Common myeloid progenitor, CD34-positive (primary cell): ENCODE measurements around the gene PTPRD.

ENCODE experiments used
- CTCF ChIA-PET: fragments of 350-600 bp; sonication (Branson Sonifier 250); formaldehyde crosslinking; loops from one replicate; lab custom pipeline; 2021; ENCODE audit warnings: antibody characterized with exemption; lab: Charles Lee
- POLR2A ChIA-PET: fragments of 350-600 bp; sonication (Branson Sonifier 250); formaldehyde crosslinking; loops from one replicate; lab custom pipeline; 2021; ENCODE audit warnings: antibody characterized with exemption; lab: Charles Lee
- DNase-seq, 3 donors: peaks; one replicate each; pipeline versions ENCODE4 v3.0.0 to v3.0.0-alpha.2; 2013
- H3K27ac ChIP-seq, 2 experiments: 1 replicate in 1 of 2; 2 replicates in 1 of 2; pipeline ENCODE4 v1.7.0; 2013; ENCODE audit warnings: inconsistent platforms in 2 of 2, low read length in 2 of 2, mild to moderate bottlenecking in 2 of 2, low read depth in 1 of 2, moderate library complexity in 1 of 2; ENCODE audit not compliant: severe bottlenecking in 2 of 2, insufficient read depth in 1 of 2, poor library complexity in 1 of 2
- H3K27me3 ChIP-seq, 5 experiments: replicated peaks in 2 of 5; 1 replicate in 3 of 5; 2 replicates in 2 of 5; pipeline versions ENCODE4 v1.6.1 to v1.7.0; 2013; ENCODE audit warnings: low read length in 4 of 5, mild to moderate bottlenecking in 2 of 5, moderate library complexity in 2 of 5, inconsistent platforms in 1 of 5; ENCODE audit not compliant: insufficient read depth in 5 of 5, control insufficient read depth in 4 of 5
- H3K36me3 ChIP-seq, 4 experiments: 1 replicate in 2 of 4; 2 replicates in 2 of 4; pipeline versions ENCODE4 v1.6.1 to v1.7.0; 2013; ENCODE audit warnings: low read length in 3 of 4, control low read depth in 1 of 4, mild to moderate bottlenecking in 1 of 4; ENCODE audit not compliant: control insufficient read depth in 4 of 4, insufficient read depth in 4 of 4
- H3K4me1 ChIP-seq, 4 experiments: 1 replicate in 3 of 4; 2 replicates in 1 of 4; pipeline versions ENCODE4 v1.6.1 to v1.7.1; 2013; ENCODE audit warnings: low read length in 3 of 4, mild to moderate bottlenecking in 3 of 4, control low read depth in 1 of 4, inconsistent platforms in 1 of 4, moderate library complexity in 1 of 4; ENCODE audit not compliant: control insufficient read depth in 4 of 4, insufficient read depth in 4 of 4; ENCODE audit errors: control extremely low read depth in 1 of 4
- H3K4me3 ChIP-seq, 7 experiments: 1 replicate in 4 of 7; 2 replicates in 3 of 7; pipeline versions ENCODE4 v1.5.1 to v1.7.0; 2013; ENCODE audit warnings: mild to moderate bottlenecking in 7 of 7, low read length in 6 of 7, moderate library complexity in 6 of 7, inconsistent platforms in 2 of 7, low read depth in 2 of 7, control low read depth in 1 of 7; ENCODE audit not compliant: insufficient read depth in 4 of 7, control insufficient read depth in 1 of 7; ENCODE audit errors: extremely low read depth in 1 of 7
- H3K9me3 ChIP-seq, 5 experiments: 1 replicate in 4 of 5; 2 replicates in 1 of 5; pipeline versions ENCODE4 v1.6.1 to v1.7.1; 2013; ENCODE audit warnings: low read length in 4 of 5, mild to moderate bottlenecking in 2 of 5, inconsistent platforms in 1 of 5, low read depth in 1 of 5, moderate library complexity in 1 of 5; ENCODE audit not compliant: control insufficient read depth in 4 of 5, insufficient read depth in 2 of 5; ENCODE audit errors: control extremely low read depth in 1 of 5
- WGBS: methylation state at CpG from one replicate; pipeline ENCODE4 v1.1.5; 2013; ENCODE audit not compliant: insufficient coverage; 5-methylcytosine and 5-hydroxymethylcytosine counted together

PTPRD gene

GRCh38 chr9:8877753-8878494 lies 1734.9 kb downstream of the PTPRD start:
- ChIA-PET POLR2A (no interaction called here), CTCF (no interaction called here)
- 100% methylated on average over 3 of the region's 3 CpGs for WGBS
- Histone ChIP-seq H3K27me3 (no peaks in the 10 kb centered on the region), H3K4me1 (no peaks in the 10 kb centered on the region), H3K4me3 (no peak overlapping the region), H3K27ac (no peak overlapping the region), H3K9me3 (no peaks in the 10 kb centered on the region), H3K36me3 (no peaks in the 10 kb centered on the region)
- DNase-seq, result no peak

- CTCF ChIA-PET, result no interaction called here
- Histone ChIP-seq H3K36me3 (no peaks in the 10 kb centered on the region), H3K27me3 (no peaks in the 10 kb centered on the region), H3K4me3 (no peak overlapping the region), H3K27ac (no peak overlapping the region), H3K9me3 (no peaks in the 10 kb centered on the region), H3K4me1 (no peaks in the 10 kb centered on the region)
- DNase-seq, result no peak
- no CpG with 5 or more reads among the region's 2 CpGs for WGBS
- POLR2A ChIA-PET, result no interaction called here
Observed at GRCh38 chr9:8876303-8876702, 1736.5 kb downstream of the PTPRD start.

GRCh38 chr9:8874482-8874881 lies 1738.3 kb downstream of the PTPRD start:
- Histone ChIP-seq H3K36me3 (no peaks in the 10 kb centered on the region), H3K9me3 (no peaks in the 10 kb centered on the region), H3K4me1 (no peaks in the 10 kb centered on the region), H3K4me3 (no peak overlapping the region), H3K27ac (no peak overlapping the region), H3K27me3 (no peaks in the 10 kb centered on the region)
- ChIA-PET CTCF (no interaction called here), POLR2A (no interaction called here)
- no peak for DNase-seq
- WGBS, result 100% methylated on average over 1 of the region's 1 CpG

GRCh38 chr9:8872802-8873201 lies 1740.0 kb downstream of the PTPRD start:
- Histone ChIP-seq H3K4me1 (no peaks in the 10 kb centered on the region), H3K27ac (no peak overlapping the region), H3K9me3 (no peaks in the 10 kb centered on the region), H3K36me3 (no peaks in the 10 kb centered on the region), H3K27me3 (no peaks in the 10 kb centered on the region), H3K4me3 (no peak overlapping the region)
- no peak for DNase-seq
- WGBS, result 100% methylated on average over 1 of the region's 3 CpGs
- ChIA-PET POLR2A (no interaction called here), CTCF (no interaction called here)

DNA sequence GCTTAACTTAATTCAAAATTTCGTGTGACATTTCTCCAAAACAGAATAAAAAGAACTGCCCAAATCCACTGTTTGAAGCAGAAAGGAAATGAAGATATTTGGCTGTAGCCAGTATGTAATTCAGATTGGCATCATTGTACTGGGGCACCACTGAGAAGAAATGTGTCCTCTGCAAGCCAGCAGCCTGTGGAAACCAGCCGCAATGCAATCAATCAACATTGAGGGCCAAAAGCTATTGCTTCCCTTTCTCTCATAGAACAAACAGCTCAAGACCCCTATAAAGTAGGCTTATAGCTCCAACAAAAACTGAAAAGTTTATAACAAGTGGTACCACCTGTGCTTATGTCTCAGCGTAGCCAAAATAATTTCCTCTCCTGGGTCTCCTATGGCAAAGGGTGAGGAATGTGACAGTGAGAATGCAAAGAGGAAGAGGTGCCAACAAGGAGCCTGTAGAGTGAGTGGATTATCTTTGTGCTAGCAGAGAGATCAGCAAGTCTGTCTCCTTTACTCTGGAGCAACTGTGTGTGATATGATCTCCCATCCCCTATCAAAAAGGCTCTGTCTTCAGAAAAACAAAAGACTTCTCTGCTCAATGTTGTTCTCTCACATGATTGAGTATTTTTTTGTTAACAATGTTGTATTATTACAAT lies 1740.9 kb downstream of the PTPRD start:
- Histone ChIP-seq H3K27me3 (no peaks in the 10 kb centered on the region), H3K36me3 (no peaks in the 10 kb centered on the region), H3K4me3 (no peak overlapping the region), H3K4me1 (no peaks in the 10 kb centered on the region), H3K9me3 (no peaks in the 10 kb centered on the region), H3K27ac (no peak overlapping the region)
- no peak for DNase-seq
- 100% methylated on average over 2 of the region's 3 CpGs for whole genome bisulfite sequencing
- CTCF ChIA-PET, result interaction anchor here (1.1 kb wide), 1 partner anchor 386 kb away, joined by 3 read pairs; no protein-coding TSS in a partner anchor
- POLR2A ChIA-PET, result interaction anchor here (0.6 kb wide), 1 partner anchor 891 kb away, joined by 3 read pairs; no protein-coding TSS in a partner anchor

DNA sequence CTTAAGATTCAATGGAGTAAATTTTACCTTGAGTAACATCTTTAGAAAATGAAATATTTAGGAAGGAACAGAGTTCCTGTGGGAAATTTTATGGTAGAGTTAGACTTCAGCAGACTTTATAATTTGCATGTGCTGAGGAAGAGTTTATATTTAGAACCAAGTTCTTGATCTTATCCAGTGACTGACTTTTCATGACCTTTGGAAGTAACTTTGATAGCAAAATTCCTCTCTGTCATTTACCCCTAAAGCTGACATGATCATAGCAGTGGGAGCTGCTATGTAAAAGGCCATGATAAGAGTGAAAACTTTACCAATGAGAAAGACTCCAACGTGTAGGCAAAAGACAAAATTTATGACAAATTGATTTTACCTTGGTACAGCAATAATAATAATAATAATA lies 1741.4 kb downstream of the PTPRD start:
- Histone ChIP-seq H3K27ac (no peak overlapping the region), H3K4me3 (no peak overlapping the region), H3K36me3 (no peaks in the 10 kb centered on the region), H3K9me3 (no peaks in the 10 kb centered on the region), H3K27me3 (no peaks in the 10 kb centered on the region), H3K4me1 (no peaks in the 10 kb centered on the region)
- ChIA-PET CTCF (interaction anchor here (1.1 kb wide), 1 partner anchor 386 kb away, joined by 3 read pairs; no protein-coding TSS in a partner anchor), POLR2A (interaction anchor here (0.6 kb wide), 1 partner anchor 891 kb away, joined by 3 read pairs; no protein-coding TSS in a partner anchor)
- DNase-seq, result no peak
- WGBS, result no CpG with 5 or more reads among the region's 1 CpG

DNA sequence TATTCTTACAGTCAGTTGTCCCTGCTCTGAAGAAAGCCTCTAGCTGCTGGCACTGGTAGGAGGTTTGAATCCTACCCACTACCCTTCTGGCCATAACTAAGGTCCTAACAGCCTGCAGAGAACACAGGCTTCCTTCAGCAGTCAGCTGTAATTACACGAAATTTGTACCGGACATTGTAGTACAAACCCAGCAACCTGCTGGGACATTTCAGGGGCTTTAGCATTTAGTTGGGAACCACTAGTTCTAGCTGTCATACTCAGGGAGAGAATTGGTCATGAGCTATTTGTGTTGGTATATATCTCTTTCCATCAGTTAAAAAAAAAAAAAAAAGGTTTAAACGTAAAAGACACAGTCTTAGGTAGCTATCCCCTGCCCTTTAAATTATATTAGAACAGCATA lies 1743.0 kb downstream of the PTPRD start:
- no peaks in the 10 kb centered on the region for H3K9me3 ChIP-seq
- no CpG with 5 or more reads among the region's 3 CpGs for WGBS
- no peaks in the 10 kb centered on the region for H3K36me3 ChIP-seq
- POLR2A ChIA-PET, result interaction anchor here (0.7 kb wide), 1 partner anchor 12 kb away, joined by 3 read pairs; no protein-coding TSS in a partner anchor
- H3K27me3 ChIP-seq, result no peaks in the 10 kb centered on the region
- CTCF ChIA-PET, result interaction anchor here (1.2 kb wide), 1 partner anchor 10 kb away, joined by 4 read pairs; no protein-coding TSS in a partner anchor
- H3K4me3 ChIP-seq, result no peak overlapping the region
- DNase-seq, result no peak
- no peak overlapping the region for H3K27ac ChIP-seq
- no peaks in the 10 kb centered on the region for H3K4me1 ChIP-seq
